B cell (primary cell): ENCODE results near the gene SLA2. TPM values are rescaled to one million over a fixed set of nuclear protein-coding genes. Genes with fewer than 3 reads are reported as not detected.
A peak's percentile ranks its signal among the peaks of the same experiment; 100 is the strongest.

Experiments
- ATAC-seq: fragments of 200-7000 bp; cut with Tn5 transposase; one replicate; pipeline ENCODE4 v1.10.0; 2021; ENCODE audit warnings: low read depth, mild to moderate bottlenecking, moderate number of reproducible peaks, moderate library complexity
- CTCF ChIA-PET: fragments of 350-600 bp; sonication (Branson Sonifier 250); formaldehyde crosslinking; loops from one replicate; lab custom pipeline; 2021; ENCODE audit warnings: antibody characterized with exemption, inconsistent platforms; lab: Charles Lee
- POLR2A ChIA-PET: fragments of 350-600 bp; sonication (Branson Sonifier 250); formaldehyde crosslinking; loops from one replicate; lab custom pipeline; 2021; ENCODE audit warnings: antibody characterized with exemption; lab: Charles Lee
- DNase-seq: peaks from one replicate; pipeline ENCODE4 v3.0.0; 2013
- H2AFZ ChIP-seq: 2 replicates; pipeline ENCODE4 v1.6.1; 2012; ENCODE audit warnings: mild to moderate bottlenecking, low read depth, low read length; ENCODE audit not compliant: insufficient read depth, poor library complexity, severe bottlenecking
- H3K27ac ChIP-seq, 2 donors: 1 replicate in 1 of 2; 2 replicates in 1 of 2; pipeline ENCODE4 v1.5.1; 2012 to 2013; ENCODE audit warnings: low read length in 2 of 2, mild to moderate bottlenecking in 2 of 2, moderate library complexity in 1 of 2
- H3K27me3 ChIP-seq, 4 experiments: fragments of 200-600 bp in 1 of 4; sonication (generic) in 1 of 4; replicated peaks in 1 of 4; 1 replicate in 2 of 4; 2 replicates in 2 of 4; pipeline versions ENCODE4 v1.6.1 to v1.7.0; 2013 to 2016; ENCODE audit warnings: low read length in 3 of 4, mild to moderate bottlenecking in 2 of 4, mixed read lengths in 1 of 4, moderate library complexity in 1 of 4; ENCODE audit not compliant: insufficient read depth in 4 of 4, control insufficient read depth in 3 of 4; ENCODE audit errors: control extremely low read depth in 1 of 4
- H3K36me3 ChIP-seq, 2 experiments: replicated peaks in 1 of 2; 1 replicate in 1 of 2; 2 replicates in 1 of 2; pipeline versions ENCODE4 v1.6.1 to v1.7.1; 2013; ENCODE audit warnings: low read length in 1 of 2; ENCODE audit not compliant: insufficient read depth in 2 of 2, control insufficient read depth in 1 of 2; ENCODE audit errors: control extremely low read depth in 1 of 2, extremely low read depth in 1 of 2
- H3K4me1 ChIP-seq, 2 donors: fragments of 200-600 bp in 1 of 2; sonication (generic) in 1 of 2; 1 replicate in 1 of 2; 2 replicates in 1 of 2; pipeline versions ENCODE4 v1.5.1 to v1.6.1; 2013 to 2017; ENCODE audit warnings: low read length in 2 of 2; ENCODE audit not compliant: control insufficient read depth in 2 of 2, insufficient read depth in 2 of 2
- H3K4me2 ChIP-seq: replicated peaks from 2 replicates; pipeline ENCODE3; 2012; ENCODE audit warnings: mild to moderate bottlenecking, low read depth, low read length; ENCODE audit not compliant: poor library complexity, severe bottlenecking
- H3K4me3 ChIP-seq, 5 experiments: fragments of 200-600 bp in 1 of 5; sonication (generic) in 1 of 5; 1 replicate in 3 of 5; 2 replicates in 2 of 5; pipeline versions ENCODE4 v1.5.1 to v1.7.0; 2011 to 2016; ENCODE audit warnings: low read length in 4 of 5, mild to moderate bottlenecking in 4 of 5, low read depth in 2 of 5, control low read depth in 1 of 5, moderate library complexity in 1 of 5; ENCODE audit not compliant: insufficient read depth in 1 of 5; ENCODE audit errors: control extremely low read depth in 1 of 5, extremely low read depth in 1 of 5
- H3K79me2 ChIP-seq: fragments of 200-600 bp; sonication (generic); one replicate; pipeline ENCODE4 v1.6.0; 2016; ENCODE audit warnings: low read length; ENCODE audit not compliant: control insufficient read depth, insufficient read depth
- H3K9ac ChIP-seq: fragments of 200-600 bp; sonication (generic); 2 replicates; pipeline ENCODE4 v1.6.1; 2017; ENCODE audit warnings: mild to moderate bottlenecking, low read length, moderate library complexity
- H3K9me3 ChIP-seq, 3 donors: one replicate each; pipeline versions ENCODE4 v1.6.1 to v1.7.1; 2013; ENCODE audit warnings: low read length in 2 of 3; ENCODE audit not compliant: control insufficient read depth in 2 of 3, insufficient read depth in 1 of 3; ENCODE audit errors: control extremely low read depth in 1 of 3
- H4K20me1 ChIP-seq: 2 replicates; pipeline ENCODE4 v1.6.0; 2012; ENCODE audit warnings: mild to moderate bottlenecking, low read length; ENCODE audit not compliant: insufficient read depth, control insufficient read depth, poor library complexity, severe bottlenecking
- H3K27ac Mint-ChIP-seq: one replicate; pipeline ENCODE4 v1.8.0; 2021; ENCODE audit warnings: mixed read lengths
- H3K27me3 Mint-ChIP-seq: one replicate; pipeline ENCODE4 v1.8.0; 2021; ENCODE audit warnings: mixed read lengths
- H3K4me1 Mint-ChIP-seq: one replicate; pipeline ENCODE4 v1.8.0; 2021; ENCODE audit warnings: mixed read lengths
- H3K4me3 Mint-ChIP-seq: one replicate; pipeline ENCODE4 v1.8.0; 2021; ENCODE audit warnings: mixed read lengths
- H3K9me3 Mint-ChIP-seq: one replicate; pipeline ENCODE4 v1.8.0; 2022; ENCODE audit warnings: mixed read lengths; ENCODE audit not compliant: insufficient read depth
- CTCF ChIP-seq: fragments of 200-600 bp; IDR thresholded peaks from one replicate; pipeline ENCODE4 v1.8.0; 2022; ENCODE audit warnings: antibody characterized with exemption, mild to moderate bottlenecking
- EZH2 ChIP-seq: IDR thresholded peaks from 2 replicates; pipeline ENCODE4 v1.6.1; 2012; ENCODE audit warnings: borderline replicate concordance, low read depth, mild to moderate bottlenecking, moderate library complexity, low read length; ENCODE audit not compliant: insufficient read depth, poor library complexity, severe bottlenecking
- WGBS: methylation state at CpG from one replicate; pipeline ENCODE4 v1.1.5; 2013; ENCODE audit warnings: missing lambda C conversion rate; ENCODE audit not compliant: insufficient coverage; 5-methylcytosine and 5-hydroxymethylcytosine counted together
- intact Hi-C: fragments of 100-400 bp; cut with micrococcal nuclease; formaldehyde crosslinking; loops from one replicate; pipeline ENCODE4 v1.10.0; 2022
- polyA plus RNA-seq: library from polyadenylated mRNA; depleted of rRNA; stranded (reverse); fragments of >200 nt; gene quantifications from 2 replicates; pipeline ENCODE4 v1.2.3, GENCODE V29; 2012
- total RNA-seq, 2 donors: library from RNA; stranded (reverse); fragments of 120-200 nt in 1 of 2; gene quantifications; 1 replicate in 1 of 2; 2 replicates in 1 of 2; pipeline versions ENCODE4 v1.2.3 to v1.2.4, GENCODE V29; 2013 to 2022

The SLA2 gene
- total and polyA plus RNA-seq, 2 donors (not counting 1 experiment from before 2014, with no cell fraction given): 0.73 to 0.76 TPM

GRCh38 chr20:36607586-36608387 is 38.2 kb downstream of the SLA2 start:
- peaks cover 37% of the 10 kb centered on the region for H3K4me1 Mint-ChIP-seq

More at GRCh38 chr20:36607586-36608387, 38.2 kb downstream of the SLA2 start:
- Histone ChIP-seq H3K9ac (no peak overlapping the region), H3K27me3 (no peaks in the 10 kb centered on the region), H4K20me1 (peaks cover 12% of the 10 kb centered on the region), H2AFZ (no peak overlapping the region), H3K4me1 (peaks cover 19 to 31% of the 10 kb centered on the region in 2 donors), H3K79me2 (peaks cover 40% of the 10 kb centered on the region), H3K4me3 (no peak overlapping the region), H3K36me3 (peaks cover 2 to 40% of the 10 kb centered on the region in 2 experiments), H3K27ac (no peak overlapping the region), H3K4me2 (peak overlapping the region; percentile 81), H3K9me3 (no peaks in the 10 kb centered on the region)
- H3K4me3 Mint-ChIP-seq: peak overlapping the region; percentile 69
- CTCF ChIA-PET: interaction anchor here (5.1 kb wide), 1 partner anchor 35 kb away, joined by 63 read pairs; the partner anchor contains the start of gene TGIF2
- no peaks in the 10 kb centered on the region for H3K9me3 Mint-ChIP-seq
- peak overlapping the region; percentile 61 for H3K27ac Mint-ChIP-seq
- intact Hi-C loops: loop anchor here (10.0 kb wide), 1 partner anchor 567 kb away; the partner anchor contains the start of genes MROH8 and RPN2
- TF ChIP-seq CTCF (no peak), EZH2 (no peak)
- ATAC-seq (no peak), DNase-seq (no peak)
- WGBS: 96% methylated on average over 5 of the region's 7 CpGs
- H3K27me3 Mint-ChIP-seq: no peaks in the 10 kb centered on the region
- POLR2A ChIA-PET: interaction anchor here (0.7 kb wide), 1 partner anchor 11 kb away, joined by 7 read pairs; no protein-coding TSS in a partner anchor
